Liver (tissue), 3 donors: ENCODE results near the gene HSF2BP.

Experiments
- ATF3 ChIP-seq: IDR thresholded peaks from 2 replicates; pipeline ENCODE4 v1.6.1; 2016; ENCODE audit warnings: antibody characterized with exemption
- CTCF ChIP-seq: fragments of 150-350 bp; IDR thresholded peaks from 2 replicates; pipeline ENCODE4 v1.5.1; 2017; ENCODE audit warnings: improper control_type of control experiment, low read depth, low read length; ENCODE audit not compliant: missing input control
- EGR1 ChIP-seq, 2 donors: IDR thresholded peaks; 2 replicates each; pipeline ENCODE4 v1.6.1; 2016 to 2018; ENCODE audit warnings: antibody characterized with exemption in 2 of 2, low read depth in 2 of 2
- FOXA1 ChIP-seq: IDR thresholded peaks from 2 replicates; pipeline ENCODE4 v1.6.1; 2016; ENCODE audit warnings: antibody characterized with exemption
- GABPA ChIP-seq, 2 donors: IDR thresholded peaks in 1 of 2; conservative IDR thresholded peaks in 1 of 2; 2 replicates each; pipeline ENCODE4 v1.6.1; 2016; ENCODE audit warnings: antibody characterized with exemption in 2 of 2, mild to moderate bottlenecking in 1 of 2, moderate library complexity in 1 of 2
- JUND ChIP-seq, 2 donors: IDR thresholded peaks; 2 replicates each; pipeline ENCODE4 v1.6.1; 2016; ENCODE audit warnings: antibody characterized with exemption in 2 of 2
- MAX ChIP-seq: IDR thresholded peaks from 2 replicates; pipeline ENCODE4 v1.6.1; 2016; ENCODE audit warnings: antibody characterized with exemption
- RAD21 ChIP-seq, 2 donors: IDR thresholded peaks; 2 replicates each; pipeline ENCODE4 v1.6.1; 2016; ENCODE audit warnings: antibody characterized with exemption in 2 of 2, mild to moderate bottlenecking in 2 of 2
- REST ChIP-seq: IDR thresholded peaks from 2 replicates; pipeline ENCODE4 v1.6.1; 2016; ENCODE audit warnings: antibody characterized with exemption, mild to moderate bottlenecking
- RXRA ChIP-seq, 2 donors: IDR thresholded peaks; 2 replicates each; pipeline ENCODE4 v1.6.1; 2017 to 2018; ENCODE audit warnings: antibody characterized with exemption in 2 of 2, mild to moderate bottlenecking in 1 of 2
- SP1 ChIP-seq: IDR thresholded peaks from 2 replicates; pipeline ENCODE4 v1.6.1; 2018; ENCODE audit warnings: antibody characterized with exemption, mild to moderate bottlenecking
- TAF1 ChIP-seq: conservative IDR thresholded peaks from 2 replicates; pipeline ENCODE4 v1.6.1; 2016; ENCODE audit warnings: antibody characterized with exemption, mild to moderate bottlenecking
- YY1 ChIP-seq: IDR thresholded peaks from 2 replicates; pipeline ENCODE4 v1.6.1; 2016; ENCODE audit warnings: antibody characterized with exemption, mild to moderate bottlenecking
- ZBTB33 ChIP-seq: IDR thresholded peaks from 2 replicates; pipeline ENCODE4 v1.6.1; 2016; ENCODE audit warnings: antibody characterized with exemption
- donor health status: healthy.
- donor health status: healthy.

- TF ChIP-seq CTCF (no peak), YY1 (no peak), JUND (IDR thresholded peaks at IDR 0.05) (no peak), REST (no peak), ATF3 (no peak), FOXA1 (no peak), RAD21 (IDR thresholded peaks at IDR 0.05) (no peak), ZBTB33 (no peak), SP1 (peak; percentile 37), TAF1 (no peak), MAX (no peak), RXRA (IDR thresholded peaks at IDR 0.05) (no peak), EGR1 (IDR thresholded peaks at IDR 0.05; ENCODE audit: low read depth in 2 of 2) (no peak), GABPA (IDR thresholded peaks at IDR 0.05 in 1 of 2, conservative IDR thresholded peaks at IDR 0.05 in 1 of 2) (no peak)
Observed at GRCh38 chr21:43679951-43680350, 20.7 kb upstream of the HSF2BP start.
